Stimulated activated CD4-positive, alpha-beta T cell treated with anti-CD3 and anti-CD28 coated beads, Interleukin-2, amount 100 ng/mL, for 48 hours (primary cell): Measurements from ENCODE around the gene DIAPH1.

Source experiments
- DNase-seq, 2 donors: peaks; one replicate each; pipeline ENCODE4 v3.0.0-alpha.2; 2020

The DIAPH1 gene

DNA sequence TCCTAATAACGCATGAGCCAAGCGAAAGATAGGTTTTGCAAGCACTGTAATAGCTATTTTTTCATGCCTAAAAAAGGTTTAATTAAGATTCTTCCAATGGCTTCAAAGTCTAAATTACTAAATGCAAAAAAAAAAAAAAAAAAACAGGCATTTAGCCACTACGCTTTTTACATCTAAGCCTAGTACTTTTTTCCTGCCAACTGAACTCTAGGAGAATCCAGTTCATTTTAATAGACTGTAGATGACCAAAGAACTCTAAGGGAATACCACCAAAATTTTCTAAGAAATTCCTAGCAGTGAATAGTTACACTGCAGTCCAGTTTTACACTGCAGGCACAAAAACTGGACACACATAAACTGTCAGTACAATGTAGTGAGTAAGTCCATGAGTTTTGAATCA is 9.8 kb downstream of the DIAPH1 start:
- DNase-seq = no peak

DNA sequence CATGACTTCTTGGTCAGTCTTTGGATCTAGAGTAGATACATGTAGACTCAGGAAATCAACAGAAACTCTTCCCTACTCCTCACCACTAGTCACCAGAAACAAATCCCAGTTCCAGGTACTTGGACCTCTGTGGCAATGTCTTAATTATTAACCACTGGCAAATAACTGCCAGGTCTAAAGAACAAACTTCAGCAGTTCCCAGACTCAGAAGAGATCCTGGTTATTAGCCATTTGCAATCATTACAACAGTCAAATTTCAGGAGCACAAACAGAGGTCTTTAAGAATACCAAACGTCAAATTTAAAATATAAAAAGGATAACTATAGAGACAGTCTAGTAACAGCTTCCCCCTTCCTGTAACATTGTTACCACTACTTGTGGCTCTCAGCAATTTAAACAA is 10.2 kb downstream of the DIAPH1 start:
- no peak for DNase-seq

DNA sequence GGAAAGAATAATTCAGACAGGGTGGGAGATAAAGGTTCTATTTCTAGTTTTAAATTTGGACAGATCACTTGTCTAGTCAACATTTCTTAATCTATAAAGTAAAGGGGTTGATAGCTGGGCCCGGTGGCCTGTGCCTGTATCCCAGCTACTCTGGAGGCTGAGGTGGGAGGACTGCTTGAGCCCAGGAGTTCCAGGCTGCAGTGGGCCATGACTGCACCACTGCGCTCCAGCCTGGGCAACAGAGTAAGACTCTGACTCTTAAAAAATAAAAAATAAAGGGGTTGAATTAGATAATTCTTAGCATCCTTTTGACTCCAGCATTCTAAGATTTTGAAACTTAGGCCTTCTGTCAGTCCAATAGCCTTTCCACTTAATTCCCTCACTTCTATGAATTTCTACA is 10.8 kb downstream of the DIAPH1 start:
- DNase-seq = no peak

GRCh38 chr5:141605523-141606277 is 13.1 kb downstream of the DIAPH1 start:
- DNase-seq = peak; percentile 48 to 49

GRCh38 chr5:141603923-141604717 is 14.7 kb downstream of the DIAPH1 start:
- DNase-seq = no peak

GRCh38 chr5:141602606-141603005 is 16.2 kb downstream of the DIAPH1 start:
- no peak for DNase-seq

GRCh38 chr5:141598391-141599345 is 20.1 kb downstream of the DIAPH1 start:
- DNase-seq = no peak

DNA sequence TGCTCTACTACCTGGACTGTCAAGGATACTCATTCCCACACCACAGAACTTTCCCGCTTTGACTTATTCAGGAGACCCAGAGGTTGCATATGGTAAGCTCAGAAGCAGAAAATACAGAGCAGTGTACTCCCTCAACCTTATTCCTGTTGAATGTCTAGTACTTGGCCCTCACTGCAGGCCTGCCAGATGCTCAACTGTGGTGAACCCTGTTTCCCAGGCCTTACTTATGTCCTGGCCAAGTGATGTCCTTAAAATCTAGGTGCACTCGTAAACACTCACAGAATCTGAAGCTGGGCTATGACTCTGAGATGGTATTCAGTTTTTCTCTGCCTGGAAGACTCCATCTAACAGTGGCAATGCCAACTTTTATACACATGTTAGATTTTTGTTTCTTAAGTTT is 21.0 kb downstream of the DIAPH1 start:
- no peak for DNase-seq

GRCh38 chr5:141597394-141597793 is 21.4 kb downstream of the DIAPH1 start:
- no peak for DNase-seq

GRCh38 chr5:141596867-141597266 is 21.9 kb downstream of the DIAPH1 start:
- no peak for DNase-seq

- no peak for DNase-seq
These were observed 28.7 kb downstream of the DIAPH1 start for GRCh38 chr5:141590127-141590526.

GRCh38 chr5:141586246-141586645 is 32.6 kb downstream of the DIAPH1 start:
- no peak for DNase-seq

GRCh38 chr5:141585594-141585993 is 33.2 kb downstream of the DIAPH1 start:
- no peak for DNase-seq

- DNase-seq = no peak
These were observed 44.7 kb downstream of the DIAPH1 start for GRCh38 chr5:141574122-141574510.

- DNase-seq = no peak
These were observed 45.2 kb downstream of the DIAPH1 start for GRCh38 chr5:141573489-141574121.

GRCh38 chr5:141570655-141571054 is 48.1 kb downstream of the DIAPH1 start:
- no peak for DNase-seq

DNA sequence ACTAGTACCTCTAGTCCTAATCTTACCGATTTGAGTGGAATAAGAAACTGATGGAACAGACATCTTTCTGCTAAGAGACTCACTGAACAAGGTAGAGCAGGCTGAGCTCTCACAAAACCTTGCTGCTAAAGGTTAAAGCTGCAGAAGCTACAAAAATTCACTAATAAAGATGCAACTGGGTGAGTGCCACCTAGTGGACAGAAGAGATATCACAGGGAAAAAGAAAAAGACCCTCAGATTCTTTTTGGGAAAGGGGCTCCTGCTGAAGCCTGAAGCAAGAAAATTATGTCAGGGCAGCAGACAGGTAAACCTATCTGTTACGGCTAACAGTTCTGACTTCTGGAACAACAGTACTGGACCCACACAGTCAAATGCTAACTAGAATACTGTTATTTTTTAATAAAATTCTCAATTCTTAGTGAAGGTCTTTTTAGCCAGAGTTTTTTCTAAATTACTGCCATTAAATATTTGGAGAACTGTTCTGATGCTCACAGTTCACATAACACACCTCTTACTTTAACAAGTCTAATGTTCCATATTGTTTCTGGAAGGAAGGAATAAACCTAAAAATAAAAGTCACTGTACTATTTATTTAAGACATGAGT is 51.2 kb downstream of the DIAPH1 start:
- no peak for DNase-seq

GRCh38 chr5:141565826-141566570 is 52.8 kb downstream of the DIAPH1 start:
- DNase-seq = no peak

- peak; percentile 51 to 62 for DNase-seq
These were observed 54.5 kb downstream of the DIAPH1 start for GRCh38 chr5:141564216-141564692.

- DNase-seq = no peak
These were observed 57.9 kb downstream of the DIAPH1 start for GRCh38 chr5:141560725-141561483.

DNA sequence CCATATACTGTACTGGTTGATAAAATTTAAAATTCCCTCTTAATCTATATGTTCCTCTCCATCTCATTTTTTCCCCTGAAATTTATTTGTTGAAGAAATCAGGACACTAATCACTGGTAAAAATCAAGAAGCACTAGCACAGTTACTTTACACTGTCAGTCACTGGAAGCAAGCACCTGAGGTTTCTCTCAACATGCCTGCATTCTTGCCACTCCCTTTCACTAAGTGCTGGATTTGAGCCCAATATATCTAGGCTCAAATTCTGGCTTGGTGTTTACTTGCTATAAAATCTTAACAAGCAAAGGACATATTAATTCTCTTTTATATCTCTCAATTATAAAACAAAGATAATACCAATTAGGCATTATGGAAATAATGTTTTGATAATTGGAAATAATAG is 58.6 kb downstream of the DIAPH1 start:
- DNase-seq = no peak
